B cell (primary cell): ENCODE results near the gene CA14. TPM values are rescaled to one million over a fixed set of nuclear protein-coding genes. Genes with fewer than 3 reads are reported as not detected.

ENCODE experiments used
- ATAC-seq: fragments of 200-7000 bp; cut with Tn5 transposase; one replicate; pipeline ENCODE4 v1.10.0; 2021; ENCODE audit warnings: low read depth, mild to moderate bottlenecking, moderate number of reproducible peaks, moderate library complexity
- CTCF ChIA-PET: fragments of 350-600 bp; sonication (Branson Sonifier 250); formaldehyde crosslinking; loops from one replicate; lab custom pipeline; 2021; ENCODE audit warnings: antibody characterized with exemption, inconsistent platforms; lab: Charles Lee
- POLR2A ChIA-PET: fragments of 350-600 bp; sonication (Branson Sonifier 250); formaldehyde crosslinking; loops from one replicate; lab custom pipeline; 2021; ENCODE audit warnings: antibody characterized with exemption; lab: Charles Lee
- DNase-seq: peaks from one replicate; pipeline ENCODE4 v3.0.0; 2013
- H2AFZ ChIP-seq: 2 replicates; pipeline ENCODE4 v1.6.1; 2012; ENCODE audit warnings: mild to moderate bottlenecking, low read depth, low read length; ENCODE audit not compliant: insufficient read depth, poor library complexity, severe bottlenecking
- H3K27ac ChIP-seq, 2 donors: 1 replicate in 1 of 2; 2 replicates in 1 of 2; pipeline ENCODE4 v1.5.1; 2012 to 2013; ENCODE audit warnings: low read length in 2 of 2, mild to moderate bottlenecking in 2 of 2, moderate library complexity in 1 of 2
- H3K27me3 ChIP-seq, 4 experiments: fragments of 200-600 bp in 1 of 4; sonication (generic) in 1 of 4; replicated peaks in 1 of 4; 1 replicate in 2 of 4; 2 replicates in 2 of 4; pipeline versions ENCODE4 v1.6.1 to v1.7.0; 2013 to 2016; ENCODE audit warnings: low read length in 3 of 4, mild to moderate bottlenecking in 2 of 4, mixed read lengths in 1 of 4, moderate library complexity in 1 of 4; ENCODE audit not compliant: insufficient read depth in 4 of 4, control insufficient read depth in 3 of 4; ENCODE audit errors: control extremely low read depth in 1 of 4
- H3K36me3 ChIP-seq, 2 experiments: replicated peaks in 1 of 2; 1 replicate in 1 of 2; 2 replicates in 1 of 2; pipeline versions ENCODE4 v1.6.1 to v1.7.1; 2013; ENCODE audit warnings: low read length in 1 of 2; ENCODE audit not compliant: insufficient read depth in 2 of 2, control insufficient read depth in 1 of 2; ENCODE audit errors: control extremely low read depth in 1 of 2, extremely low read depth in 1 of 2
- H3K4me1 ChIP-seq, 2 donors: fragments of 200-600 bp in 1 of 2; sonication (generic) in 1 of 2; 1 replicate in 1 of 2; 2 replicates in 1 of 2; pipeline versions ENCODE4 v1.5.1 to v1.6.1; 2013 to 2017; ENCODE audit warnings: low read length in 2 of 2; ENCODE audit not compliant: control insufficient read depth in 2 of 2, insufficient read depth in 2 of 2
- H3K4me2 ChIP-seq: replicated peaks from 2 replicates; pipeline ENCODE3; 2012; ENCODE audit warnings: mild to moderate bottlenecking, low read depth, low read length; ENCODE audit not compliant: poor library complexity, severe bottlenecking
- H3K4me3 ChIP-seq, 5 experiments: fragments of 200-600 bp in 1 of 5; sonication (generic) in 1 of 5; 1 replicate in 3 of 5; 2 replicates in 2 of 5; pipeline versions ENCODE4 v1.5.1 to v1.7.0; 2011 to 2016; ENCODE audit warnings: low read length in 4 of 5, mild to moderate bottlenecking in 4 of 5, low read depth in 2 of 5, control low read depth in 1 of 5, moderate library complexity in 1 of 5; ENCODE audit not compliant: insufficient read depth in 1 of 5; ENCODE audit errors: control extremely low read depth in 1 of 5, extremely low read depth in 1 of 5
- H3K79me2 ChIP-seq: fragments of 200-600 bp; sonication (generic); one replicate; pipeline ENCODE4 v1.6.0; 2016; ENCODE audit warnings: low read length; ENCODE audit not compliant: control insufficient read depth, insufficient read depth
- H3K9ac ChIP-seq: fragments of 200-600 bp; sonication (generic); 2 replicates; pipeline ENCODE4 v1.6.1; 2017; ENCODE audit warnings: mild to moderate bottlenecking, low read length, moderate library complexity
- H3K9me3 ChIP-seq, 3 donors: one replicate each; pipeline versions ENCODE4 v1.6.1 to v1.7.1; 2013; ENCODE audit warnings: low read length in 2 of 3; ENCODE audit not compliant: control insufficient read depth in 2 of 3, insufficient read depth in 1 of 3; ENCODE audit errors: control extremely low read depth in 1 of 3
- H4K20me1 ChIP-seq: 2 replicates; pipeline ENCODE4 v1.6.0; 2012; ENCODE audit warnings: mild to moderate bottlenecking, low read length; ENCODE audit not compliant: insufficient read depth, control insufficient read depth, poor library complexity, severe bottlenecking
- H3K27ac Mint-ChIP-seq: one replicate; pipeline ENCODE4 v1.8.0; 2021; ENCODE audit warnings: mixed read lengths
- H3K27me3 Mint-ChIP-seq: one replicate; pipeline ENCODE4 v1.8.0; 2021; ENCODE audit warnings: mixed read lengths
- H3K4me1 Mint-ChIP-seq: one replicate; pipeline ENCODE4 v1.8.0; 2021; ENCODE audit warnings: mixed read lengths
- H3K4me3 Mint-ChIP-seq: one replicate; pipeline ENCODE4 v1.8.0; 2021; ENCODE audit warnings: mixed read lengths
- H3K9me3 Mint-ChIP-seq: one replicate; pipeline ENCODE4 v1.8.0; 2022; ENCODE audit warnings: mixed read lengths; ENCODE audit not compliant: insufficient read depth
- CTCF ChIP-seq: fragments of 200-600 bp; IDR thresholded peaks from one replicate; pipeline ENCODE4 v1.8.0; 2022; ENCODE audit warnings: antibody characterized with exemption, mild to moderate bottlenecking
- EZH2 ChIP-seq: IDR thresholded peaks from 2 replicates; pipeline ENCODE4 v1.6.1; 2012; ENCODE audit warnings: borderline replicate concordance, low read depth, mild to moderate bottlenecking, moderate library complexity, low read length; ENCODE audit not compliant: insufficient read depth, poor library complexity, severe bottlenecking
- WGBS: methylation state at CpG from one replicate; pipeline ENCODE4 v1.1.5; 2013; ENCODE audit warnings: missing lambda C conversion rate; ENCODE audit not compliant: insufficient coverage; 5-methylcytosine and 5-hydroxymethylcytosine counted together
- intact Hi-C: fragments of 100-400 bp; cut with micrococcal nuclease; formaldehyde crosslinking; loops from one replicate; pipeline ENCODE4 v1.10.0; 2022
- polyA plus RNA-seq: library from polyadenylated mRNA; depleted of rRNA; stranded (reverse); fragments of >200 nt; gene quantifications from 2 replicates; pipeline ENCODE4 v1.2.3, GENCODE V29; 2012
- total RNA-seq, 2 donors: library from RNA; stranded (reverse); fragments of 120-200 nt in 1 of 2; gene quantifications; 1 replicate in 1 of 2; 2 replicates in 1 of 2; pipeline versions ENCODE4 v1.2.3 to v1.2.4, GENCODE V29; 2013 to 2022

CA14 gene
- total and polyA plus RNA-seq, 2 donors (not counting 1 experiment from before 2014, with no cell fraction given), result not detected

DNA sequence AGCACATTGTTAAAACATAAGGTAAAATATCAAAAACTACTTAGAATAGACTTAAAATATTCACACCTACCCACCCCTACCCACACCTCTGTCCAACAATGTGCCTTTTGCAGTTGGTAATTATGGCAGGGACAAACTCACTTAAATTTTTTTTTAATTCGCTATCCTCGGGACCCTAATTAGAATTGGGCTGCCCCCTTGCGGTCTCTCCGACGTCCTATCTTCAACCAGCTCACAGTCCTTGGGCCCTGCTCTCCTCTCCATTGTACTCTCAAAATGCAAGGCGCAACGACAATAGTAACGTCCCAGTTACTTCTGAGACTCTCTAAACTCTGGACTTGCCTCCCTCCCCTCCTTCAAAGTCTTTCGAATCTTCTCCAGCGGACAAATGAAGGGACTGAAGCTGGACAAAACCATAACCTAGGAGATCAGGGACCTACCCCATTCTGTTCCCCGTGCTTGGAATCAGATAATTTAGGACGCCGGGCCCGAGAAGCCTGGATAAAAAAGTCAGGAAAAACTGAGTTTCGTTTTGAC lies 23.7 kb downstream of the CA14 start:
- Histone ChIP-seq H3K79me2 (no peaks in the 10 kb centered on the region), H3K9ac (peak overlapping the region; percentile 66), H4K20me1 (no peaks in the 10 kb centered on the region), H3K4me1 (peaks cover 20 to 23% of the 10 kb centered on the region in 2 donors), H3K4me3 (peak overlapping the region; percentile 30 to 74 (median 59)), H3K36me3 (no peaks in the 10 kb centered on the region), H3K4me2 (peak overlapping the region; percentile 96), H3K9me3 (peaks cover 0 to 12% (median 0%) of the 10 kb centered on the region in 3 donors), H3K27me3 (peaks cover 0 to 12% (median 4%) of the 10 kb centered on the region in 4 experiments), H3K27ac (no peak overlapping the region), H2AFZ (peak overlapping the region; percentile 94)
- no peaks in the 10 kb centered on the region for H3K9me3 Mint-ChIP-seq
- H3K27ac Mint-ChIP-seq, result peak overlapping the region; percentile 34
- no peak for TF ChIP-seq EZH2
- peak; percentile 77 for TF ChIP-seq CTCF
- H3K27me3 Mint-ChIP-seq, result peaks cover 7% of the 10 kb centered on the region
- H3K4me1 Mint-ChIP-seq, result peaks cover 18% of the 10 kb centered on the region
- intact Hi-C loops, result loop anchor here (1.0 to 5.0 kb wide), 3 partner anchors 12 to 44 kb away; partner anchors contain the start of genes ANP32E and APH1A
- ATAC-seq (peak; percentile 59), DNase-seq (peak; percentile 82)
- ChIA-PET CTCF (interaction anchor here (0.7 to 3.6 kb wide), 13 partner anchors 8 to 231 kb away, joined by 3 to 60 read pairs (median 5); partner anchors contain the start of genes APH1A and CA14), POLR2A (interaction anchor here (0.6 to 1.9 kb wide), 2 partner anchors 12 to 1015 kb away, joined by 6 read pairs; partner anchors contain the start of gene APH1A)
- H3K4me3 Mint-ChIP-seq, result peak overlapping the region; percentile 91
- WGBS, result 4% methylated on average over 14 of the region's 15 CpGs
